ENCODE data around the gene SORCS1.
"Not testable (repeated sequence)": the region's sequence is repeated elsewhere in the genome, so short reads cannot be mapped to it uniquely, and the experiment has no call there.

The SORCS1 gene

GRCh38 chr10:106949680-106950478 lies 214.6 kb downstream of the SORCS1 start:
- no peak for FAIRE-seq
- DNase-seq (ENCODE audit: low spot score): no peak

GRCh38 chr10:106947643-106948042 lies 216.9 kb downstream of the SORCS1 start:
- FAIRE-seq: no peak
- no peak for DNase-seq (ENCODE audit: low spot score)

- FAIRE-seq (no peak), DNase-seq (ENCODE audit: low spot score) (no peak)
Observed at GRCh38 chr10:106942035-106942662, 222.4 kb downstream of the SORCS1 start.

GRCh38 chr10:106941297-106942034 lies 223.0 kb downstream of the SORCS1 start:
- FAIRE-seq: no peak
- no peak for DNase-seq (ENCODE audit: low spot score)

- FAIRE-seq (no peak), DNase-seq (ENCODE audit: low spot score) (no peak)
Observed at GRCh38 chr10:106938513-106938912, 226.0 kb downstream of the SORCS1 start.

- DNase-seq (ENCODE audit: low spot score) (no peak), FAIRE-seq (no peak)
Observed at GRCh38 chr10:106935978-106936451, 228.5 kb downstream of the SORCS1 start.

- DNase-seq (ENCODE audit: low spot score) (no peak), FAIRE-seq (no peak)
Observed at GRCh38 chr10:106931853-106932249, 232.7 kb downstream of the SORCS1 start.

GRCh38 chr10:106931159-106931852 lies 233.2 kb downstream of the SORCS1 start:
- DNase-seq (ENCODE audit: low spot score): no peak
- FAIRE-seq: no peak

- FAIRE-seq (no peak), DNase-seq (ENCODE audit: low spot score) (no peak)
Observed at GRCh38 chr10:106930751-106931150, 233.8 kb downstream of the SORCS1 start.

GRCh38 chr10:106929291-106929895 lies 235.1 kb downstream of the SORCS1 start:
- no peak for FAIRE-seq
- DNase-seq (ENCODE audit: low spot score): no peak

GRCh38 chr10:106928151-106928550 lies 236.4 kb downstream of the SORCS1 start:
- DNase-seq (ENCODE audit: low spot score); FAIRE-seq: not testable (repeated sequence)

- no peak for FAIRE-seq
- no peak for DNase-seq (ENCODE audit: low spot score)
Observed at GRCh38 chr10:106925191-106925590, 239.3 kb downstream of the SORCS1 start.

GRCh38 chr10:106920538-106920937 lies 244.0 kb downstream of the SORCS1 start:
- FAIRE-seq: no peak
- no peak for DNase-seq (ENCODE audit: low spot score)

- FAIRE-seq (no peak), DNase-seq (ENCODE audit: low spot score) (no peak)
Observed at GRCh38 chr10:106919871-106920282, 244.6 kb downstream of the SORCS1 start.

GRCh38 chr10:106917452-106918055 lies 247.0 kb downstream of the SORCS1 start:
- FAIRE-seq (no peak), DNase-seq (ENCODE audit: low spot score) (no peak)

GRCh38 chr10:106914016-106914415 lies 250.5 kb downstream of the SORCS1 start:
- no peak for FAIRE-seq

GRCh38 chr10:106913348-106913747 lies 251.2 kb downstream of the SORCS1 start:
- FAIRE-seq (no peak), DNase-seq (ENCODE audit: low spot score) (no peak)

More at GRCh38 chr10:106914016-106914415, 250.5 kb downstream of the SORCS1 start:
- DNase-seq (ENCODE audit: low spot score): no peak

GRCh38 chr10:106911096-106911495 lies 253.4 kb downstream of the SORCS1 start:
- DNase-seq (ENCODE audit: low spot score) (no peak), FAIRE-seq (no peak)

GRCh38 chr10:106910666-106911065 lies 253.8 kb downstream of the SORCS1 start:
- no peak for FAIRE-seq
- no peak for DNase-seq (ENCODE audit: low spot score)

GRCh38 chr10:106908225-106908624 lies 256.3 kb downstream of the SORCS1 start:
- FAIRE-seq: no peak
- no peak for DNase-seq (ENCODE audit: low spot score)

GRCh38 chr10:106904209-106904608 lies 260.3 kb downstream of the SORCS1 start:
- DNase-seq (ENCODE audit: low spot score) (no peak), FAIRE-seq (no peak)

Measured in urothelium cell line (cell line).